Measurements from ENCODE around the gene PER2.

GRCh38 chr2:238237431-238238135 lies 50.8 kb downstream of the PER2 start:
- TF ChIP-seq EZH2phosphoT487 (IDR thresholded peaks at IDR 0.05; ENCODE audit: insufficient read depth, low read depth), result no peak
- no peak for TF ChIP-seq EZH2 (IDR thresholded peaks at IDR 0.05; ENCODE audit: insufficient read depth, poor library complexity, severe bottlenecking)

All from GM23248 (cell line).